Calu3 (cell line): ENCODE data around the gene VPS8. TPM values are rescaled to one million over a fixed set of nuclear protein-coding genes. Genes with fewer than 3 reads are reported as not detected.

ENCODE experiments used
- BruUV-seq: library from RNA; stranded (reverse); fragments of 400-500 nt; replicated peaks from 2 replicates; lab custom pipeline; 2021; lab: Mats Ljungman, UMichigan
- CTCF ChIA-PET: fragments of 300-600 bp; sonication (Branson Sonifier 250); formaldehyde crosslinking; loops from one replicate; lab custom pipeline; 2022; ENCODE audit warnings: antibody characterized with exemption; lab: Charles Lee
- DNase-seq: peaks from one replicate; pipeline ENCODE4 v3.0.0; 2022
- H3K27ac Mint-ChIP-seq: one replicate; pipeline ENCODE4 v1.8.0; 2022; ENCODE audit warnings: mixed read lengths; ENCODE audit not compliant: unreplicated experiment
- H3K27me3 Mint-ChIP-seq: one replicate; pipeline ENCODE4 v1.8.0; 2022; ENCODE audit warnings: mixed read lengths; ENCODE audit not compliant: unreplicated experiment
- H3K36me3 Mint-ChIP-seq: one replicate; pipeline ENCODE4 v1.8.0; 2022; ENCODE audit warnings: mild to moderate bottlenecking, moderate library complexity, mixed read lengths; ENCODE audit not compliant: insufficient read depth, unreplicated experiment
- H3K4me1 Mint-ChIP-seq: one replicate; pipeline ENCODE4 v1.8.0; 2022; ENCODE audit warnings: mild to moderate bottlenecking, low read depth, mixed read lengths; ENCODE audit not compliant: unreplicated experiment
- H3K4me3 Mint-ChIP-seq: one replicate; pipeline ENCODE4 v1.8.0; 2022; ENCODE audit warnings: mild to moderate bottlenecking, low read depth, moderate library complexity, mixed read lengths; ENCODE audit not compliant: unreplicated experiment
- H3K9me3 Mint-ChIP-seq: one replicate; pipeline ENCODE4 v1.8.0; 2022; ENCODE audit warnings: low read depth, mixed read lengths; ENCODE audit not compliant: unreplicated experiment
- CTCF ChIP-seq: fragments of 200-600 bp; IDR thresholded peaks from one replicate; pipeline ENCODE4 v1.8.0; 2022; ENCODE audit warnings: antibody characterized with exemption; ENCODE audit not compliant: unreplicated experiment
- intact Hi-C: fragments of 100-400 bp; cut with micrococcal nuclease; formaldehyde crosslinking; loops from one replicate; pipeline ENCODE4 v1.10.0; 2022; ENCODE audit not compliant: unreplicated experiment
- total RNA-seq: library from RNA; stranded (reverse); gene quantifications from 2 replicates; pipeline ENCODE4 v1.2.3, GENCODE V29; 2022

VPS8 gene
- total RNA-seq, 1 experiment from 2014 or later = 62.5 TPM

- Mint-ChIP-seq H3K36me3 (no peaks in the 10 kb centered on the region), H3K4me3 (no peak overlapping the region), H3K9me3 (no peaks in the 10 kb centered on the region), H3K27me3 (peaks cover 85% of the 10 kb centered on the region), H3K4me1 (no peaks in the 10 kb centered on the region), H3K27ac (no peak overlapping the region)
- no peak for TF ChIP-seq CTCF
- DNase-seq = no peak
- intact Hi-C loops = no loop called here
- BruUV-seq = no TSS peak
- CTCF ChIA-PET = no interaction called here
Measured at GRCh38 chr3:184770541-184770940, 41.4 kb upstream of the VPS8 start.

- TF ChIP-seq CTCF = no peak
- no peak overlapping the region for H3K27ac Mint-ChIP-seq
- BruUV-seq = no TSS peak
- no peak overlapping the region for H3K4me3 Mint-ChIP-seq
- H3K36me3 Mint-ChIP-seq = no peaks in the 10 kb centered on the region
- CTCF ChIA-PET = interaction anchor here (0.6 kb wide), 1 partner anchor 587 kb away, joined by 4 read pairs; no protein-coding TSS in a partner anchor
- no peak for DNase-seq
- H3K27me3 Mint-ChIP-seq = peaks cover 85% of the 10 kb centered on the region
- intact Hi-C loops = no loop called here
- H3K4me1 Mint-ChIP-seq = no peaks in the 10 kb centered on the region
- no peaks in the 10 kb centered on the region for H3K9me3 Mint-ChIP-seq
Measured at GRCh38 chr3:184771301-184772127, 40.5 kb upstream of the VPS8 start.

GRCh38 chr3:184772667-184773272 lies 39.2 kb upstream of the VPS8 start:
- Mint-ChIP-seq H3K27ac (no peak overlapping the region), H3K27me3 (peaks cover 82% of the 10 kb centered on the region), H3K4me1 (peaks cover 3% of the 10 kb centered on the region), H3K9me3 (no peaks in the 10 kb centered on the region), H3K4me3 (no peak overlapping the region), H3K36me3 (no peaks in the 10 kb centered on the region)
- no TSS peak for BruUV-seq
- no peak for DNase-seq
- CTCF ChIA-PET = interaction anchor here (0.7 kb wide), 1 partner anchor 124 kb away, joined by 6 read pairs; no protein-coding TSS in a partner anchor
- intact Hi-C loops = no loop called here
- TF ChIP-seq CTCF = no peak

GRCh38 chr3:184773283-184774186 lies 38.4 kb upstream of the VPS8 start:
- intact Hi-C loops = no loop called here
- H3K9me3 Mint-ChIP-seq = no peaks in the 10 kb centered on the region
- no peak for DNase-seq
- H3K27me3 Mint-ChIP-seq = peaks cover 85% of the 10 kb centered on the region
- no TSS peak for BruUV-seq
- H3K36me3 Mint-ChIP-seq = no peaks in the 10 kb centered on the region
- H3K27ac Mint-ChIP-seq = no peak overlapping the region
- H3K4me1 Mint-ChIP-seq = peaks cover 7% of the 10 kb centered on the region
- CTCF ChIA-PET = interaction anchor here (0.7 kb wide), 2 partner anchors 39 to 124 kb away, joined by 5 to 6 read pairs; no protein-coding TSS in a partner anchor
- no peak overlapping the region for H3K4me3 Mint-ChIP-seq
- TF ChIP-seq CTCF = no peak
